D341Med (cell line): ENCODE data around the gene SPATA31D1.
"Not testable (repeated sequence)": the region's sequence is repeated elsewhere in the genome, so short reads cannot be mapped to it uniquely, and the experiment has no call there.

Experiments
- DNase-seq: peaks from one replicate; pipeline ENCODE4 v3.0.0; 2012; ENCODE audit warnings: low spot score

Gene SPATA31D1

GRCh38 chr9:81988472-81988871 lies at the start of gene SPATA31D1:
SPATA31D1 (plus strand) TSS chr9:81988772; CDS start chr9:81988819, 47 bp downstream.
- not testable (repeated sequence) for DNase-seq

- not testable (repeated sequence) for DNase-seq
Measured at GRCh38 chr9:81943393-81943792, 45.2 kb upstream of the SPATA31D1 start, which contains the start of gene SPATA31D3. SPATA31D3 (plus strand) TSS chr9:81943500; CDS start chr9:81943586, 86 bp downstream.

- DNase-seq: not testable (repeated sequence)
Measured at GRCh38 chr9:81948650-81949049, 39.9 kb upstream of the SPATA31D1 start.

GRCh38 chr9:81953096-81953495 lies 35.5 kb upstream of the SPATA31D1 start:
- no peak for DNase-seq

- DNase-seq: no peak
Measured at GRCh38 chr9:81955625-81956024, 32.9 kb upstream of the SPATA31D1 start.

- no peak for DNase-seq
Measured at GRCh38 chr9:81964218-81965171, 24.1 kb upstream of the SPATA31D1 start.

- no peak for DNase-seq
Measured at GRCh38 chr9:81968026-81968425, 20.5 kb upstream of the SPATA31D1 start.

GRCh38 chr9:81969971-81970370 lies 18.6 kb upstream of the SPATA31D1 start:
- DNase-seq: no peak

- no peak for DNase-seq
Measured at GRCh38 chr9:81971727-81972126, 16.8 kb upstream of the SPATA31D1 start.

- no peak for DNase-seq
Measured at GRCh38 chr9:81974764-81975163, 13.8 kb upstream of the SPATA31D1 start.

GRCh38 chr9:81976351-81976750 lies 12.2 kb upstream of the SPATA31D1 start:
- DNase-seq: no peak

GRCh38 chr9:81979196-81979595 lies 9.4 kb upstream of the SPATA31D1 start:
- no peak for DNase-seq

- DNase-seq: no peak
Measured at GRCh38 chr9:81980568-81980967, 8.0 kb upstream of the SPATA31D1 start.

- DNase-seq: no peak
Measured at GRCh38 chr9:81981883-81982282, 6.7 kb upstream of the SPATA31D1 start.

GRCh38 chr9:81984928-81985327 lies 3.6 kb upstream of the SPATA31D1 start:
- DNase-seq: no peak

- DNase-seq: no peak
Measured at GRCh38 chr9:81986051-81986450, 2.5 kb upstream of the SPATA31D1 start.

- no peak for DNase-seq
Measured at GRCh38 chr9:81989700-81990099, 1.1 kb downstream of the SPATA31D1 start.

GRCh38 chr9:81993656-81994055 lies 5.1 kb downstream of the SPATA31D1 start:
- DNase-seq: no peak

- no peak for DNase-seq
Measured at GRCh38 chr9:81999806-82000205, 11.2 kb downstream of the SPATA31D1 start.

GRCh38 chr9:82010711-82011110 lies 22.1 kb downstream of the SPATA31D1 start:
- DNase-seq: no peak

- no peak for DNase-seq
Measured at GRCh38 chr9:82011133-82011532, 22.6 kb downstream of the SPATA31D1 start.

GRCh38 chr9:82012276-82012675 lies 23.7 kb downstream of the SPATA31D1 start:
- no peak for DNase-seq

GRCh38 chr9:82020331-82020730 lies 31.8 kb downstream of the SPATA31D1 start:
- DNase-seq: no peak

GRCh38 chr9:82021198-82021597 lies 32.6 kb downstream of the SPATA31D1 start:
- DNase-seq: no peak
